ELF-1 (cell line): Measurements from ENCODE around the gene OPA1.

Source experiments
- DNase-seq: peaks from one replicate; pipeline ENCODE4 v3.0.0-alpha.2; 2016; ENCODE audit warnings: low read depth, low spot score

Gene OPA1

DNA sequence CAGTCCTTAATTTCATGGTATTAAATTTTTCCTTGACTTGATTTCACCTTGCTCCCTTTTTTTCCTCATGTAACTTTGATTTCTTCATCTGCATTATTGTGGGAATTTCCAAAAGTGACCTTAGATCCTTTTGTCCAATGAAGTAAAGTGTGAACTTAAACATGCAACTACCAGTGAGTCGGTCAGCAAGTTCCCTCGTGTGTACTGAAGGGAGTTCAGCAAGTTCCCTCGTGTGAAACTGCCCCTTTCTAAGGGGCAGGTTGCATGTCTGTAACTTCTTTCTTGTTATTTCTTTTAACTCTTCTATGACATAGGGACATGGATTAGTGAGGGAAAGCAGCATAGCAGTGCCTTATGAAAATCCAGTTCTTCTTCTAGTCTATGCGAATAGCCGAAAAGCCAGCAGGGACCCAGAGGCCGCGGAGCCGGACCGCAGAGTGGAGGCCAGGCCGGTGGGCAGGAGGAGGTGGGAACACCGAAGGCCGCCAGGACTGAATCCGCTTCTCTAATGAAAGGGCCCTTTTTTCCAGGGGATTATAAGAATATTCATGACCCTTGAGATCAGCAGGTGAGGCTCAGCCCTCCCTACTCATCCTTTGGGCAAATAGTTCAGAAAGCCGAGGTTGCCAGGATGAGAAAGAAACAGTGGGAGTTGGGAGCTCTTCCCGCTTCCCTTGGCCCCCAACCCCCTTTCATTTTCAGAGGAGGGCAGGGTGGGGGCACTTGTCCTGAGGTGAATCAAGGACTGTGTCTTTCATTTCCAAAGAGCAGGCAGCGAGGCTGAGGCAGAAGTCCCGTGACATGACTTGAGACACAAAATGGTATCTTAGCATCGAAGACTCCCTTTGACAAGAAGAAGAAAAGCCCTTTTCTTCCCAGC, 117.5 kb downstream of the OPA1 start:
- DNase-seq: no peak

DNA sequence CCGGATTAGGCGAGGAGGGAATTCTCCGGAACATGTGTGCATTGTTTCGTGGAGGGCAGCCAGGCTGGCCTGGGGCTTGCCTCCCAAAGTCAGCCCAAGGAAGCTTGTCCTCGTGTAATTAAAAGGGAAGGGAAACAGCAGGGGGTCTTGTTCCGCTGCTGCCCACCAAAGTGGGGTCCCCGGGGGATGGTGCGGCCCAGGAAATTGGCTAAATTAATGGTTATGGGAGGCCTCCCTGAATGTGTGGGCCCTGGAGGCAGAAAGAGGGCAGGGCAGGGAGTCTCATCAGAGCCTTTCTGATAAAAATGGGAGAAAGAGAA, 118.1 kb downstream of the OPA1 start:
- peak; percentile 65 for DNase-seq

DNA sequence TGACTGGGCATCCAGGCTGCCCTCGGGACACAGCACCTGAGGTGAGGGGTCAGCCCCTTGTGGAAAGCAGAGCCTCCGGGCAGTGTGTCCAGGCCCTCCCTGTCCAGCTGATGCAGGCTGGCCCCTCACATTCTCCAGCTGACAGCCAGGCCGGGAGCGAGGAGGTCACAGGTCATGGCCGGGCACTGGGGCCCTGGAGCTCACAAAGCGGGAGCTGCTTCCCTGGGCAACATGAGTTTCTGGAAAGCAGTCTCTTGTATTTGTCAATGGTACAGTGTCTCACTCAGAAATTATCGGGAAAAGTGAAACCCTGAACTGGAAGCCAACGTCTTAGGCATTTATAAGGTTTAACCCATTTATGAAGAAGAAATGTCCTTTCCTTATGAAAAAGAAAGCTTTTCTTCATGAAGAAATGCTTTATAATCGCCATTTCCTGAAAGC, 118.5 kb downstream of the OPA1 start:
- peak; percentile 48 for DNase-seq

DNA sequence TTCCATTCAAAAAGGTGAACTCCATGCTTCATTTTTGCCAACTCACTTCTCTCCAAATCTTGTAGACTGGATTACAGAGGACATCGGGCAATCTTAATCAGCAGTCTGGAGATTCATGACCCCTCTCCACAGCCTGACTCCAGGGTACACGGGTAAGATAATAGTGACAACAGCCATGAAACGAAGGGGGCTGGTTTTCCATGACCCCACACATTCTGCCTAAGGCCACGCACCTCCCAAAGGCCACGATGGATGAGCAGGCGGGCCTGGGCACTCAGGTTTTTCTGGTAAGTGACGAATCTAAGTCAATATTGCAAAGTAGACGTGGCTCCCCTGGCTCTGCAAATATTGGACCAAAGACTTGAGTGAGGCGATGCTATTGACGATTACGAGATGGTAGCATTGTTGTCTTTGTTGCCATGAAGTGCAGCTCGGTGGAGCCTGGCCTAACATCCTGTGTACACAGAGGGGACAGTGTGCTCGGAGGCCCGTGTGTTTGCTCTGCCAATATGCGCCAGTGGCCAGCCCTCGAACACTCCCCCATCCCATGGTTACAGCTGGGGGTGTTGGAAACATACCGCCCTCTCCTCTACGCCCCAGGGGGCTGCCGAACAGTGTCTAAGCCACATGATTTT, 119.1 kb downstream of the OPA1 start:
- DNase-seq: no peak

DNA sequence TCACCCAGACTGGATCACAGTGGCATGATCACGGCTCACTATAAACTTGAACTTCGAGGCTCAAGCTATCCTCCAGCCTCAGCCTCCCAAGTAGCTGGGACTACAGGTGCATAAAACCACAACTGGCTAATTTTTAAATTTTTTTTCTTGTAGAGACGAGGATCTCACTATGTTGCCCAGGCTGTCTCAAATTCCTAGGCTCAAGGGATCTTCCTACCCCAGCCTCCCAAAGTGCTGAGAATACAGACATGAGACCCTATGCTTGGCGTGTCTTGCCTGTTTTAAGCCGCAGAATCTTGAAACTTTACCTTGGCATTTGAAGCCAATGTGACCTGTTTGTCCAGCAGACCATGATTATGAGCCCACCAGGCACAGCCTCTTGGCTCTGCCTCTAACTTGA, 119.9 kb downstream of the OPA1 start:
- no peak for DNase-seq

DNA sequence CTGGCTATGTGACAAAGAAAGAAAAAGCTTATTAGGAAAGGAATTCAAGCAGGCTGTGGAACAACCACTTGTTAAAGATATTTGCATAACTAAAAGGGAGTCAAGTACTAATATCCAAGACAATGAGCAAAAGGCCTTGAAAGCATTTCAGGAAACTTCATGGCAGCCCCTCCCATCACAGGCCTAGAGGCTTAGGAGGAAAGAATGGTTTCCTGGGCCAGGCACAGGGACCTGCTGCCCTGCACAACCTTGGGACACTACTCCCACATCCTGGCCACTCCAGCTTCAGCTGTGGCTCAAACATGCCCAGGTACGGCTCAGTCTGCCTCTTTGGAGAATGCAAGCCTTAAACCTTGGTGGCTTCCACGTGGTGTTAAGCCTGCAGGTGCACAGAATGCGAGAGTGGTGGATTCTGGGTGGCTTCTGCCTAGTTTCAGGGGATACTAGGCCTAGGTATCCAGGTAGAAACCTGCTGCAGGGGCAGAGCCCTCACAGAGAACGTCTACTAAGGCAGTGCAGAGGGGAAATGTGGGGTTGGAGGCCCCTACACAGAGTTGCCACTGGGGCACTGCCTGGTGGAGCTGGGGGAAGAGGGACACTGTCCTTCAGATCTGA, 121.6 kb downstream of the OPA1 start:
- no peak for DNase-seq

DNA sequence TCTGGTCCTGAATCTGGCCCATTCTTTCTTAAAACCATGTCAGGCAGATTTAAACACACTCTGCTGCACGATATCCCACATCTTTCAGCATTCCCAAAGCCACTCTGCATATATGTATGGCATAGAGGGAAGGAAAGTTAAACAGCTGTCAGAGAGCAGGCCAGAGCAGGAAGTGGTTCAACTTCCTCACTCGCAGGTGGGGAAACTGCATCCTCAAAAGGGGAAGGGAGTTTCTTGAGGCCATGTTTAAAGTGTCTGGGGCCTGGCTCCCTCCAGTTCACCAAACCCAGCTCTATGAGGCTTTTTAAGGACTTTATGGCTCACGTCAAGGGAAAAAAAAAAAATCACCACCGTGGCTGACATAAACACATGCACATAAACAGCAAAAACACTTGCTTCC, 123.1 kb downstream of the OPA1 start:
- DNase-seq: no peak

DNA sequence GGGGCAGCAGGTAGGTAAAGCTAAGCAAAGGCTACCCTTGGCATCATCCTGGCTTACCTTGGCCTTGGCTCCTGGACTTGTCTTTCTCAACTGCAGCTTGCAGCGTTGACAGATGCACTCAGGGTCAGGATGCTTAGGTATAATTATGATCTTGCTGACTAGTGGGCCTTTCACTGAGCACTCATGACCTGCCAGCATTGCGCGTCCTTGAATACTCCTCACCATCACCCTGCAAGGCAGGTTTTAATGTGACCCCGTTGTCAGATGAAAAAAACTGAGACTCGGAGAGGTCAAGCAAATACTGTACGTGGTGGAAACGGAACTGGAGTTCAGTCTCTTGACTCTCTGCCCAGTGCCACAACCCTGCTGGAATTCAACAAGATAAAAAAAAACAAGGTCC, 126.7 kb downstream of the OPA1 start:
- DNase-seq: no peak

DNA sequence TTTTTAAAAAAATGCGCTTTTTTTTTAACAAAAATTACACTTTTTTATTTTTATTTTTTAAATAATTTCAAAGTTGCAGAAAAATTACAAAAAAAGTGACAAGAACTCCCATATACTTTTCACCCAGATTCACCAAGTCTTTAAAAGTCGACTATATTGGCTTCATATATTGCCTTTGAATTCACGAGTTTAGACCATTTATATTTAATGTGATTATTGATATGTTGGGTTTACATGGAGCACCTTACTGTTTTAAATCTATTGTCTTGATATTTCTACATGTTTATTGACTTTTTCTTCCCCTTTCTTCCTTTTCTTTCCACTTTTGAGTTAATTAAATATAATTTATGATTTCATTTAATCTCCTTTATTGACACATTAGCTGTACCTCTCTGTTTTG, 127.2 kb downstream of the OPA1 start:
- DNase-seq: no peak

DNA sequence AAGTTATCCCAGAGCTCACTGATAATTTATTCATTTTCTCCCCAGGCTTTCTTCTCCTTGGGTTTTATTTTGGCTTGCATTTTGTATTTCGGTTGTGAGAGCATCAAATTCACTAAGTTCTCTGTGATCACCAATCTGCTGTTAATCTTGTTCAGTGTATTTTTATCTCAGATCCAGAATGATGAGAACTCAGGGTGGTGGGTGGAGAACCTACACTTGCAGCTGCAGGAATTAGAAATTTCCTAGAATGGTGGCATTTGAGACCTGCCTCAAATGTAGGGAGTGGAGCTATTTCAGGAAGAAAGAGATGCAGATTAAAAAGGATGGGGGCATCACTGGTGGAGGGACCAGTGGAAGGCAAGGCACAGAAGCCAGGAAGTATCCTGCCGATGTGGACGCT, 129.6 kb downstream of the OPA1 start:
- DNase-seq: no peak

DNA sequence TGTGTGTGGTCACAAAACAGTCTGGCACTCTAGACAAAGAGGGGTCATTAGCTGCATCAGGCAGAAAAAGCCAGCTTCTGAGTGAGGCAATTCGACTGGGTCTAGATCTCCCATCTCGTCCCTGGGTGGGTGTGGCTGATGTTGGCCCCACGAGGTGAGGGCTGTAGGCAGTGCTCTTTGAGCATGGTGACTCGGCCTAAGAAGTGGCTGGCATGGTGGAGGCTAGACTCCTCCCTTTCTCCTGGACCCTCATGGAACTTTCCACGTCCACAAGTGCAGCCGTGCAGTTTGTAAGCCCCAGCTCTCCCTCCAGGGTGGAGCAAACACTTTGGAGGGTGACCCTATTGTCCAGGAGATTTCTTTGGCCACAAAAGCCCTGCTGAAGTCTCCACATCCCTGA, 134.1 kb downstream of the OPA1 start:
- DNase-seq: no peak

DNA sequence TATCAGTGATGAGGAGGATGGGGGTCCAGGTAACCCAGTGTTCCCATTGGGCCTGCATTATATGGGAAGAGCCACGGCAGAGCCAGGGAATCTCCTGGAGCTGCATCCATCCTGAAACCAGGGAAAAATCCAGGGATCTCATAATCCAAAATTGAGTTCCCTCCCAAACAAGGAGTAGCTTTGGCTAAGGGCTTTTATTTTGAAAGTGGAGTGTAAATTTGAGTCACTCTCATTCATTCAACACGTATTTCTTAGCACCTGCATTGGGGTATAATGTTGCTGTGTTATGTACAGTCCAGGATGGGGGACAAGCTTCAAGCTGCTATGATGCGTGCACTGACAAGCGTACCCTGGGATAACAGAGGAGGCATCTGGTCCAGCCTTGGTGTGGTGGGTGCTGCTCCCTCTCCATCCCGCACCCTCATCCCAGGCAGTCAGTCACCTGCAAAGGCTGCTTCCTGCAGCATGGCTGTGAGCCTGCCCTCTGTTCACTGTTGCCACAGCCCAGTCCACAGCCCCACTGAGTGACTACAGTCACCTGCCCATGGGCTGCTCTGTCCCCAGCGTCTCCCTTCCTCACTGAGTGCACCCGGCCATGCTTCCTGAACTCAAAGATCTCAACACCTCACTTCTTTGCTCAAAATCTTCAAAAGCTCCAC, 135.6 kb downstream of the OPA1 start:
- DNase-seq: no peak

DNA sequence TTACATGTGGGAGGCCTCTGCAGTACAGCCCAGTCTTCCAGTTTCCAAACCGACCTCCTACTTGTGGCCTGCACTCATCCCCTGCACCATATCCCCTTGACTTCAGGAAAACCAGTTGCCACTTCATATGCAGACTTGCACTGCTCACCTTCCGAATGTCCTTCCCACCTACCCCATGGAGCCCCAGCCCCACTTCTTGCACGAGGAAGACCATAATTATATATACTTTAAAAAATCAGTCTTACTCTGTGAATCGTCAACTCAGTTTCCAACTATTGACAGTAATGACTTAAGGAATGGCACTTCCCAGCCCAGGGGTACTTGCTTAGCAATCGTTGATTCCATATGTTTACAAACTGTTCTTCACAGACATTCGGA, 136.1 kb downstream of the OPA1 start:
- DNase-seq: no peak

DNA sequence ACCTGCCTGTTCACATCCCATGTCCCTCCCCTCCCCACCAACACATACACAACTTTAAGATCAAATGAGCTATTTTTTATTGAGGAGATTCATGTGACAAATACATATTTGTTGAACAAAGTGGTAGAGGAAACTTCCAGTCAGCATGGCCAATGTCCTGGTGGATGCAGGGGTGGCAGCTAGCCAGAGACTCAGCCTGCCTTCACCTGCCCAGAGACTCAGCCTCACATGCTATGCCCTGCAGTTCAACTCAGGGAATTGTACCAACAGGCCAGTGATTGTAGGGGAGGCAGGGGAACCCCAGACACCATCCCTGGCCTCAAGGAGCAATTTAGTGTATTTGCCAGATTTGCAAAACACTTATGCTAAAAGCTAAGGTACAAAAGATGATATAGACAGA, 136.6 kb downstream of the OPA1 start:
- no peak for DNase-seq

DNA sequence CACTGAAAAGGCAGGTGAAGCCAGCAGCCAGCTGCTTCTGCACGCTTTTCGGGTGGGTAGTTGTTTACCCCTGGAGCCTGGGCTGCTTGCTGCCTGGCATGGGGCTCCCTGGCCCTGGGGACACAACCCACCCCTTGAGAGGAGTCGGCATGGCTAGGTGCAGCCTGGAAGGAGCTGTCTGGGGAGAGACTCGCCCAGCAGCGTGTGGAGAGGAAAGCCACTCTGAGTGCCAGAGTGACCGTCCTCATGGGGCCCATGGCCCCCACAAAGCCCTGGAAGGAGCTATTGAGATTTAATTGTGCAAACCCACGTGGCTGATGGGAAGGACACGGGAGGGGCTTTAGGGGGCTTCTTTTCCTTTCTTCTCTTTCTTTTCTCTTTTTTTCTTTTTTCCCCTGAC, 137.5 kb downstream of the OPA1 start:
- no peak for DNase-seq

DNA sequence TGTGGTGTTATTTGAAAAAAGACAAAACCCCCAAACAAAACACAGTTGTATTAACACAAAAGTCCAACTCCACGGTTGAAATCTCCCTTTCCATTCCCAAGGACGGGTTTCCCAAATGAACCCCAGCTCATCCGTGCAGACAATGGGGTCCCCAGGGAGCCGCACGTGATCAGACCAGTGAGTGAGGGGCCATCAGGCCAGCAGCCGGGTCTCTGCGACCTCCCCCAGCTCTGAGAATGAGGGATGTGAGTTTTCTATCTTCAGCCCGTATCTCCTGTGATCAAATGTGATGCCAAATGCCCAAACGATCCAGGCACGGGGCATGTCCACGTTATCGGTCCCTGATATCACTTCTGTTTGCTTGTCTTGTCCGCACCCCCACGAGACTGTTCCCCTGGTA, 138.0 kb downstream of the OPA1 start:
- DNase-seq: no peak

DNA sequence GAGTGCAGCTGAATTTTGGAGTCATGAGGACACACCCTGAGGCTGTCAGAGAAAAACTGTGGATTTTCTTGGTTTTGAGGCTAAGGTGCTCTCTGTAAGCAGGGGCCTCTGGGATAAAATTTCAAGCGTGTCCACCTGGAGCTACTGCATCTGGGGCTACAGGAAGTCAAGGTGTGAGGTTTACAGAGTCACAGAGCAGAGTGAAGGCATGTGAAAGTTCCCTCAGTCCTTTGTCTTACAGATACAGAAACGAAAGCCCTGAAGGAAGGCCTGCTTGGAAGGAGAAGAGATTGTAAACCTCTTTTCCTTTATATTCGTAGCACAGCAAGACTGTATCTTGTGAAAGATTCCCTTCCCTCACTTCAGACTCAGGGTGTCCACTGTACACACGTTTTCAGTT, 138.6 kb downstream of the OPA1 start:
- DNase-seq: peak; percentile 20

DNA sequence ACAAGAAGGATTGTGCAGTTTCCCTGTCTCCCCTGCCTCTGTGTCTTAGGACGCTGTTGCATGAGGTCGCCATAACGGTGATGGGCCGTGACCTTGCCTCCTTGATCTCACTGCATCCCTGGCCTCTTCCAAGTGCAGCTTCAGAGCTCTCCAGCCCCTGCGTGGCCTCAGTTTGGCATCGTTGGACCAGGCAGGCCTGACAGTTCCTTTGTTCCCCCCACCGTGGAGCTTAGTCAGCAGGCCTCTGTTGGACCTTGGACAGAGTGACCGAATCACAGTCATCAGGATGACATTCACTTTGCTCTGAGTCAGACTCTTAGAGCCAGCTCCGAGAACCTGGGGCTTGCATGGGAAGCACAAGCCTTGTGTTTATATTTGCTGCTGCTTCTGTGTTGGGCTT, 139.4 kb downstream of the OPA1 start:
- no peak for DNase-seq

DNA sequence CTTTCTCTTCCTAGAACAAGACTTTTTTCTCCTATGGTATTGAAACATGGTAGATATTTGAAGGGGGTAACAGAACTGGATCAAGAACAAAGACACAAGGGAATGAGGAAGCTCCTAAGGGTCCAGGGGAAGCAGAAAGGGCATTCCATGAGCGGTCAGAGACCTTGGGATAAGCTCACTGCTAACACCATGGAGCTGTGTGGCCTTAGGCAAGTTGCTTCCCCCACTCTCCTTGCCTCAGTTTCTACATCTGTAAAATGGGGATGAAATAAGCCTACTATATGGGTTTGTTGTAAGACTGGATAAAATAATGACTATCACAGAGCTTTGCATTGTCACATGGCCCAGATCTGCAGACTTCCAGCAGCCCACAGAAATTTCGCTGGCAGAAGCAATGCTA, 139.8 kb downstream of the OPA1 start:
- no peak for DNase-seq

DNA sequence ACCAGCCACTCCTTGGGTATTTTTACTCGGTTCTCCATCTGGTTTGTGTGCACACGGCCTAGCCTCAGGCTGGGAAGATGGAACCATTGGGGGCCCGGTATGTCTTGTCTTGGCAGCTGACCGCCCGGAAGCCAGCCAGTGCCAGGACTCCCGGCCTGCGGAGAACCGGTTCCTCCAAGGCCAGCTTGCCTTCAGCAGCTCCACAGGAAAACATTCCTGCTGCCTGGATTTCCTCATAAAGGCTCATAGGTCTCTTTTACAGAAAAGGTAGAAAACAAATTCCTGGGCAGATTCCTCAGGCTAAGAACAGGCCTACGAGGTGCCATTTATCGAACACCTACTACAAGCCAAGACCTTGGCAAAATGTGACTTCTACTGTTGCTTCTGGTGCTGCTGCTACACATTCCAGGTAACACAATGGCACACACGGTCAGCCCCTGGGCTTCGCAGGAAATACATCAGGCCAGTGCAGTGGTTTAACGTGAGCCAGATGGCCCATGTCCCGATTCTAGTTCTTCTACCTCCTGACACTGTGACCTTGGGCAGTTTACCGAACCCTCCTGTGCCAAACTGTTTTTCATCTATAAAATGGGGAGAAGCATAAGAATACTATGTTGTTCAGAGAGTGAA, 141.8 kb downstream of the OPA1 start:
- peak; percentile 55 for DNase-seq

DNA sequence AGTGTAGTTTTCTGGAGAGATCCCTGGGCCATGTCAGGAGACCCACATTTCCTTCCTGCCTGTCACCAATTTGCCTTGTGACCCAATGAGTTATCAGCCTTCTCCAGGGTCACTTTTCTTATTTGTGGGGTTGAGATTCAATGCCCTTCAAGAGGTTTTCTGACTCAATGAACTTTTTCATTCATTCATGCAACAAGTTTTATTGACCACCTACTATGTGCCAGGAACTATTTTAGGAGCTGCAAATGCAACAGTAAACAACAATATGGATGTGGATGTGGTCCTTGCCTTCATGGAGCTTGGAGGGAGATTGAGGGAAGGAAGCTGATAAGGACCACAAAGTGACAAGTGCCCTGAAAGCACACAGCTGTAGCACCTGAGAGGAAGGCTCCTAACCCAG, 142.8 kb downstream of the OPA1 start:
- no peak for DNase-seq

DNA sequence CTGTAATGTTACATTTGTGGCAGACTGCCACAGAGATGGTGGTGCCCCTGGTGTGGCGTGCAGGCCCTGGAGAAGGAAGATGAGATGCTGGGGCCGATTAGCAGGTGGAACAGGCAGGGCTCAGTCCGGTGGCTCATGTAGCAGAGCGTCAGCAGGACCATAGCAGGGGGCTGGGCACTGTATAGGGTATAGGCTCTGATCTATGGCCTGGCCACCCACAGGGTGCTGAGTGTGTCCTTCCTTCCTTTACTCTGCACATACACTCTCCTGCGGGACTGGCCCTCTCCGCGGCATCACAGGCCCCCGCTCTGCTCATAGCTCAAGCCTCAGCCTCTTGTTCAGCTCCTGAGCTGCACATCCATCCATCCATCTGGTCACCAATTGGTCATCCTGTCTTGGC, 143.6 kb downstream of the OPA1 start:
- no peak for DNase-seq
